HG03432 (cell line): ENCODE measurements around the gene USP20.
"Not testable (repeated sequence)": the region's sequence is repeated elsewhere in the genome, so short reads cannot be mapped to it uniquely, and the experiment has no call there.

Source experiments
- ATAC-seq: cut with Tn5 transposase; IDR thresholded peaks from one replicate; pipeline ENCODE4 v1.9.1; 2021; ENCODE audit warnings: mild to moderate bottlenecking, moderate library complexity; ENCODE audit not compliant: unreplicated experiment

USP20 gene

DNA sequence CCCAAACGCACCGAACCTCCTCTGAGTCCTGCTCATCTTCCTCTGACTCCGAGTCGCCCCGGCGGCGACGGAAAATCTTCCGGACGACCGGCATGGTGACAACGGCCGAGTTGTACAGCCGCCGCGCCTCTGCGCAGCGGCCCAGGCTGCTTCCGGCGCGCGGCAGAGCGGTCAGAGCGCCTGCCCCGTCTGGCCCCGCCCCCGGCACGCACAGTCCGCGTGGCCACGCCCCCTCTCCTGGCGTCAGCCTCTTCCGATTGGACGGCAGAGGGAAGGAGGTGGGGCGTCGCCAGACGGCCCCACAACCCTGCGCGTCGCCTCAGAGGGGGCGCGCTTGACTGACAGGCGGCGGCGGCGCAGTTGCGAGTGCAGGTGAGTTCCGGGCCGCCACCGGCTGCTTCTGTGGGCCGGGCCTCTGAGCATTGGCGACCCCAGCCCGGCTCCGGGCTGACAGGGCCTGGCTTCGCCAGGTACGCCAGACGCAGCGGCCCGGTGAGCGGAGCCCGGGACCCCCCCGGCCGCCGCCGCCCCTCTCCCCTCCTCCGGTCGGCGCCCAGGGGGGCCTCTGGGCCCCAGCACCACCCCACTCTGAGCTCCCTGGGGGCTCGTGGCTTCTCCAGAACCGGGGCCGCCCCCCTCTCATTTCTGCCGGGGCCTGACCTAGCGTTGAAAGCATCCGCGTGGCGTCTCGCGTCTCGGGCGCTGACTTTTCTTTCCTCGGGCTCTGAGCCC is at the start of gene USP20, which contains the start of gene C9orf78:
Gene USP20 (plus strand): TSS at position 331 of the 732 bp plus-strand sequence. CDS start 17,098 bp downstream, outside the sequence.
Gene C9orf78 (minus strand): TSS at position 148 of the 732 bp plus-strand sequence. CDS start 54 bp downstream, at position 94.
- ATAC-seq = peak; percentile 95

DNA sequence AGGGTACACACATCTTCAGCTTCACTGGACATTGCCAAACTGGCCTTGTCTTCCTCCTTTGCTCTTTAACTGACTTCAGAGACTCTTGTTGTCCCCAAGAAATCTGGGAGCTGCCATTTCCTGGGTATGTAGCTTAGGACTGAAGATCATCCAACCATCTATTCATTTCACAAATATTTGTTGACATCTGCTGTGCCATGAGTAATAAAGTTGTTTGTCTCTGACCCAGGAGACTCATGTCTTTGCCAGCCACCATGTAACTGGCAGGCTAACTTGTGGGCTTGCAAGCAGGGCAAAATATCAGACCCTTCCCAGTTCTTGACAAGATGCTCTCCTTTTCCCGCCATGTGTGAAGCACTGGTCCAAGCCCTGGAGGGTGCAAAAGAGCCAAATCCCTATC is 49.4 kb upstream of the USP20 start:
- no peak for ATAC-seq

DNA sequence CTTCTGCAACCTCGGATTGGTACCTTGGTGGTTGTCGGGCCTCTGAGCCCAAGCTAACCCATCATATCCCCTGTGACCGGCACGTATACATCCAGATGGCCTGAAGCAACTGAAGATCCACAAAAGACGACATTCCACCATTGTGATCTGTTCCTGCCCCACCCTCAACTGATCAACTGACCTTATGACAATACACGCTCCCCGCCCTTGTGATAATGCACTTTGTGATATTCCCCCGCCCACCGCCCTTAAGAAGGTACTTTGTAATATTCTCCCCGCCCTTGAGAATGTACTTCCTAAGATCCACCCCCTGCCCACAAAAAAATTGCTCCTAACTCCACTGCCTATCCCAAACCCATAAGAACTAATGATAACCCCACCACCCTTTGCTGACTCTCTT is 48.8 kb upstream of the USP20 start:
- no peak for ATAC-seq

DNA sequence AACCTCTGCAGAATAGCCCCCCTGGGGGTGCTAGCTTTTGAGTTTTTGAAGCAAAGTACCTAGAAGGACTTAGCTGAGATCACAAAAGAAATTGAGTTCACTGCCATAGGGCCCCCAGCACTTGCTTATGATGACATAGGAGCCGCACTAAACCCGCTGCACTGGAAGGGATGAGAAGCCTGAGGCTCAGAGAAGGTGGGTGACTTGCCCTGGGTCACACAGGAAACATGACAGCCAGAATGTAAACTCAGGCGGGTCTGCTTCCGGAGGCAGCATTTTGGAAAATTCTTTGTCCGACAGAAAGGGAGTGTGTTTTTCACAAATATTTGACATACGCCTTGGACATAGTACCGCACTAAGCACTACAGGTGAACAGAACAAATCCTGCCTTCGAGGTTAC is 40.7 kb upstream of the USP20 start:
- ATAC-seq = no peak

DNA sequence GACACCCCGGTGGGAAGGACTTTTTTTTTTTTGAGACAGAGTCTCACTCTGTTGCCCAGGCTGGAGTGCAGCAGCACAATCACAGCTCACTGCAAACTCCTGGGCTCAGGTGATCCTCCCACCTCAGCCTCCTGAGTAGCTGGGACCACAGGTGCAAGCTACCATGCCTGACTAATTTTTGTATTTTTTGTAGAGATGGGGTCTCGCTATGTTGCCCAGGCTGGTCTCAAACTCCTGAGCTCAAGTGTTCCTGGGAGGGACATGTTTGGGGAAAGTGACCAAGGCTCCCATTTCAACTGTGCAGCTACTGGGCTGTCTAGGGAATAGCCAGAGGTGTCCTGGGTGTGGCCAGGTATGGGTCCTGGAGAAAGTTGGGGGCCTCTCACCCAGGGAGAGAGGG is 39.2 kb upstream of the USP20 start:
- not testable (repeated sequence) for ATAC-seq

DNA sequence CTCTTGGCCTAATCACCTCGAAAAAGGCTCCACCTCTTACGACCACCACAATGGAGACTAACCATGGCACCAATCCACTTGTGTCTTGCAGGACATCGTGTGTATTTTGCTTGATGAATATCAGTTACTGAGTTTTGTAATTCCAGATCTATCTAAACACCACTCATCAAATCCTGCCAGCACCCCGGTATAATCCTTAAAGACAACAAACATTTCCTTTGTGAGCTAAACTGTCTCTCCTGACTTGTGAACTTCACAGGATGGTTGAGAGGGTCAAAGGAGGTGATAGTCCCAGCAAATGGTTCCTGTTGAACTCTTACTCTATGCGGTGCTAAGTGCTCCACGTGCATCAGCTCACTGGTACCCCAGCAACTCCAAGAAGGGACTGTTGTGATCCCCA is 36.3 kb upstream of the USP20 start:
- ATAC-seq = no peak

DNA sequence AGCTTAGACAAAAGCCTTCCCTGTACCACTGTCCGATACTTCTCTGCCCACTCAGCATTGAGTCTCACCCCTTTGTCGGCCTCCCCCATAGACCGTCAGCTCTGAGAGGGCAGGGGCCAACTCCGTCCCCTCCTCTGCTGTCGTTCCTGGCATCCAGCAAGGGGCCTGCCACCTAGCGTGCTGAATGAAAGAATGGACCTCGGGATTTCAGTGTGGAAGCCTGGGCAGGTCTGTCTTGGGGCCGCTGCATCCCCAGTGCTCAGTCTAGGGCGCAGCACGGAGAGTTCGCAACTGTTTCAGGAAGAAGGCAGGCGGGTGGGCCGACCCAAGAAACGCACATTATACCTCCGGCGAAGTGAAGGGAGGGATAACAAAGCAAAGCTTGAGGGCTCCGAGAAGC is 33.8 kb upstream of the USP20 start:
- no peak for ATAC-seq

DNA sequence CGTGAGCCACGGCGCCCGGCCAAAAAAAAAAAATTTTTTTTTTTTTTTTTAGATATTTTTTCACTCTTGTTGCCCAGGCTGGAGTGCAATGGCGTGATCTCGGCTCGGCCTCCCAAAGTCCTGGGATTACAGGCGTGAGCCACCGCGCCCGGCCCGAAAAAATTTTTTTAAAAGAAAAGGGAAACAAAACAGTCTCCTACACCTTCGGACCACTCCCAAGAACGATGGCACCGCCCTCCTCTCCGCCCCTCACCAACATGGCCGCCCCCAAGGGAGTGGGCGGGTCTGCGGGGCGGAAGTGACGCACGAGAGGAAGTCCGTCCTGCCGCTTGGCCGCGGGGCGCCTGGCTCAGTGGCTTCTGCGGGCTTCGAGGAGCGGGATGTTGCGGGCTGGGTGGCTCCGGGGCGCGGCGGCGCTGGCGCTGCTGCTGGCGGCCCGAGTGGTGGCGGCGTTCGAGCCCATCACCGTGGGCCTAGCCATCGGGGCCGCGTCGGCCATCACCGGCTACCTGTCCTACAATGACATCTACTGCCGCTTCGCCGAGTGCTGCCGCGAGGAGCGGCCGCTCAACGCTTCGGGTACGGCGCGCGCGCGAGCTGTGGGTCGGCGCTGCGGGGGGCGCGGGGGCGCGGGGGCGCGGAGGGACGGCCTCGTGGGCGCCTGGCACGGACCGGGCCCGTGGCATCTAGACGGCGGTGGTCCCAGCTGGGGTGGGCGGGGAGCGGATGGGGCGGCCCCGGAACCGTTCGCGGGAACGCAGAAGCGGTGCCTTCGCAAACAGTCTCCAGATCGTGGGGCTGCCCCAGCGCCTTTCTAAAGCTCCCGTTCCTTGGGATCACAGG is 32.2 kb upstream of the USP20 start, which contains the start of gene TOR1B:
Gene TOR1B (plus strand): TSS at position 352 of the 843 bp plus-strand sequence. CDS start 29 bp downstream, at position 381.
- ATAC-seq = peak; percentile 96

DNA sequence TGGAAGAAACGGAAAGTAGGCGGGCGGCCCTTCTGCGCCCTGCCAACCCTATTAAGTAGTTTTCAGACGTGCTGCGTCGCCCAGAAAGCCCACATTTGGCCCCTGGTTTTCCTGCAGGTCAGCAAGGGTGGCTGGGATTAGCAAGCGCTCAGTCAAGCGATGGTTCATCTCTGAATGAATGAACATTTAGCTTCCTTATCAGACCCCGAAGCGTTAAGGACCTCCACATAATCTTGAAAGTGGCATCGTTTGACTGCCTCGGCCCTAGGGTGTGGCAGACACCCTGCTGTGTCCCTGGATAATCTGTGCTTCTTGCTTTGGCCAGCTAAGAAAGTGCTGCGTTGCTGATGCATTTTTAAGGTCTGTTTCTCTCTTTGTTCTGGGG is 31.6 kb upstream of the USP20 start:
- ATAC-seq = peak; percentile 7

DNA sequence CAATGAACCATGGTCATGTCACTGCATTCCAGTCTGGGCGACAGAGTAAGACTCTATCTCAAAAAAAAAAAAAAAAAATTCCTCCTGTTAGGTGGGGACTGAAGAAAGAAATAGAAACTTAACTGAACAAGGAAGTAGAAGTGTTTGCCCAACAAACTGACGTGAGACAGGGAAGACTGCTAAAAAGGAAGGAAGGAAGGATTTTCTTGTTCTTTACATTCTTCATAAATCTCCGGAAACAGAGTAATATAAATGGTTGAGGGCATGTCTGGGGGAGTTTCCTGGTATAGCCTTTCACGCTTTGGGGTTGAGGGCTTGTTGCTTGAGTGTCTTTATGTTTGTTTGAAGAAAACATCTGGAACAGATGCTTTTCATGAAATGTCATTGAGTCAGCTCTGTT is 29.2 kb upstream of the USP20 start:
- ATAC-seq = no peak

DNA sequence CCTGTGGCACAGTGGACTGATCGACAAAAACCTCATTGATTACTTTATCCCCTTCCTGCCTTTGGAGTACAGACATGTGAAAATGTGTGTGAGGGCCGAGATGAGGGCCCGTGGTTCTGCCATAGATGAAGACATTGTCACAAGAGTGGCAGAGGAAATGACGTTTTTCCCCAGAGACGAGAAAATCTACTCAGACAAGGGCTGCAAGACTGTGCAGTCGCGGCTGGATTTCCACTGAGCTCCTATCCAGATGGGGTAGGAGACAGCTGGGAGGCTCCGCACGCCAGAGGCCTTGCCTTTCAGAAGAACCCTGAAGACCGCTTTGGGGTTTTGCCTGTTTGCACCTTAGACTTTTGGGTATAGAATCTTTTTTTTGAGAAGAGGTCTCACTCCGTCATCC is 25.9 kb upstream of the USP20 start:
- no peak for ATAC-seq

DNA sequence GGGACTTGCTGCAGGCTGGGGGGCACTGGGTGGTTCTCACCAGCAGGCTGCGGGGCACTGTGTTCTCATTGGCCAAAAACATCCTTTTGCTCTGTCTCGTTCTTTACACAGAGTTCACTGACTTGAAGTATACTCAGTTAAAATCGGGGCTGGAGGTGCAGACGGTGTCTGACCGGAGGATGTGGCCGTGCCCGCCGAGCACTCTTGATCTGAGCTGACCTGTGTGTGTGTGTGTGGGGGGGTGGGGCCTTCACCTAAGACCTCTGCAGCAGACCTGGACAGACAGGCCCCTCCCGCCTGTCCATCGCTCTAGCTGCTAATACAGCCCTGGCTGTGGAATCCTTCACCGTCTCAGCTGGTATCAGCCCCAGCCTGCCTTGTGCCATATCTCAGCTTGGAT is 25.1 kb upstream of the USP20 start:
- no peak for ATAC-seq

DNA sequence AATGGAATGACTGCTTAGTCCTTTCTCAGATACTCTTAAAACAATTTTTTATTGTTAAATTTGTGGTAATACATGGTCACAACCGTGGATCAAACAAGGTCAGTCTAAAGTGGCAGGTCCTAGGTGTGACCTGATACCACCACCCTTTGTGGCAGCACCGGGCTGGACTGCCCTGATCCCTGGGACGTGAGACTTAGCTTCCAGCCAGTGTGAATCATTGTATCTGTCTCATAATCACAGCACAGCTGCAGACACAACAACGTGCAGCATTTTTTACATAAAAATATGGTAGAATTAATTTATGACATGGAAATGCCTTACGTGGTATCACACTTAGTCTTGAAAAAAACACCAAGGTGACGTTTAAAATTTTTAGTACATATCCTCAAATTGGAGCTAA is 24.5 kb upstream of the USP20 start:
- ATAC-seq = no peak

DNA sequence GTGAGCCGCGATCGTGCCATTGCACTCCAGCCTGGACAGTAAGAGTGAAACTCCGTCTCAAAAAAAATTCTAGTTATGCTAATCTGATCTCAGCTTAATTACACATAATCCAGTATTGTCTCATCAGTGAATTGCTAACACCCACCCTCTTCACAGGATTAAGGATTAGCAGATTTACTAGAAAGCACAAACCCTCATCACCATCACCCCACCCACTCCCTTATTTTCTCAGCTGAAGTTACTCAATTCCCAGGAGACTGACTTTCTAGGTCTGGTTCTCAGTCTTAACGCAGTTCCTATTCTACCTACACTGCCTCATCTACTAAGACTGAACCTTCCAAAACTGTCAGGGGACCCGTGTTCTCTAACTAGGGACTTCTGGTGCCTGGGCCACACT is 23.3 kb upstream of the USP20 start:
- no peak for ATAC-seq

DNA sequence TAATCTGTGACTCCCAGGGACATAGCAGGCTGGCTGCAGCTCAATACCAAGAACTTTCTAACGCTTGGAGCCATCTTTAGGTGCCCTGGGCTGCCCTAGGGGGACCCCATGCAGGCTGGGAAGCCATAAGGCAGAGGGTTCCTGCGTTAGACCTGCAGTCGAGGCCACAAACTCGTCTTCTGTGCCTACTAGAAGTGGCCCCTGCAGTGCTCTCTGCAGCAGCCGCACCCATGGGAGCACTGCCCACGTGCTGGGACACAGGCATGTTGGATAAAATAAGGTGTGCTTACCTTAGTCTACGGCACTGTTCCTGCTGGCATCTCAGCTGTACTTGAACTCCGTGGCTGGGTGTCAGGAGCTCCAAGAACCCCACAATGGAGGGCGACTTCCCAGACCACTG is 22.9 kb upstream of the USP20 start:
- ATAC-seq = no peak

DNA sequence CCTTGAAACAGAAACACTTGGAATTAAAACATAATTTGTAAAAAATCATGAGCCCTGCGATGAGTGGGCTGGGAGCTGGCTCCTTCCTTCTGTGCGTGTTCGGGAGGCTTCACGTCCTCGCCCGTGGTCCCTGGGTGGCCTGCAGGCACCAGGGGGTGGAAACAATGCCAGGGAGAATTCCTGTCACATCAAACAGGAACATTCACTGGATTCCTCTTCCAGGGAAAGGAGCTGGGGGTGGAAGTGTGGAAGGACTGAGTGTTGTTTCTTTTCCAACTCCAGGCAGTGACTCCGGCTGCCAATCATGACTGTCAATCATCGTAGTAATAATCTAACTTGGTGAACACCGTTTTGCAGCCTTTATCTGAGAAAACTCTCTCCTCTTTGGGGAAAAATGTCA is 21.6 kb upstream of the USP20 start:
- ATAC-seq = no peak

DNA sequence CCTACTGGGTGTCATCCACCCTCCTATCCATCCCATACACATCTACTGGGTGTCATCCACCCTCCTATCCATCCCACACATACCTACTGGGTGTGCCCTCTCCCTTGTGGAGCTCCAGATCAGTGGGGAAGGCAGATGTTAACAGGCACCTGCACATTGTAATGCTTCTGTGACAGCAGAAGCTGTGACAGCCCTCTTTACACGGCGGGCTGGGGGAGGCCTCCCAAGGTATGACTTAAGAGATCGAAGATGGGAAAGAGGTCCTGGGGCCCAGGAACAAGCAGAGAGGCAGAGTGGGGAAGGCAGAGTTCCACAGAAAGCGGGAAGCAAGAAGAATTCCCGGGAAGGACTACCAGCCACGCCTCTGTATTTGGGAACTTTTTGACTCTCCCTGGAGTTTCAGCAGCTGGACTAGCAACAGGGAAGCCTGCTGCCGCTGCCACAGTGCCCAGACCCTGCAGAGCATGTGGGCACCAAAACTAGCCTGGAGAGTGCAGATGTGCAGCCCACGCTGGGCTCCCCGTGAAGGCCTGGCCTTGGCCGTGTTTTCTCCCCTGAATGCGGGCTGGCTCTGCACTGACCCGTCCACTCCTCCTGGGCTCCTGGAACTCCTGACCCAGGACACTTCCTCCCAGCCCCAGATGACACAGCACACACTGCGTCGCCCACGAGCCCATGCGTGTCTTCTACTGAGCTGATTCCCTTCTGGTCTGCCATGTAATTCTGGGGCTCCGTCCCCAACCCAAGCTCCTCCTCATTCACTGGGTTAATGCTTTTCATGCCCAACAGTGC is 20.6 kb upstream of the USP20 start:
- ATAC-seq = no peak

DNA sequence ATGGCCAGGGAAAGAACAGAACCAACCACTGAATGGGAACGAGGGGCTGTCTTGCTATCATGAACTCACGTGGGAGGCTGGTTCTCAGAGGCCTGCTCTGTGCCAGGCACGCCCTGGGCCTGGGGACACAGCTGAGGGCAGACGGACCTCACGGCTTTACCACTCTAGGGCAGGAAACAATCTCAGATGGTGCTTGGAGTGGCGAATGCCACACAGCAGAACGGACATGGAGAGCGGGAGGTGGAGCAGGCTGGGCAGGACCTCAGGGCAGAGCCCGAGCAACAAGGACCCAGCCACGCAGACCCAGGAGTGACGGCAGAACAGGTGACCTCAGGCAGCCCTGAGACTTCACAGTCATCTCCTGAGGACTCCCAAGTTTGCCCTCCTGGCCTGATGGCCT is 20.0 kb upstream of the USP20 start:
- no peak for ATAC-seq

DNA sequence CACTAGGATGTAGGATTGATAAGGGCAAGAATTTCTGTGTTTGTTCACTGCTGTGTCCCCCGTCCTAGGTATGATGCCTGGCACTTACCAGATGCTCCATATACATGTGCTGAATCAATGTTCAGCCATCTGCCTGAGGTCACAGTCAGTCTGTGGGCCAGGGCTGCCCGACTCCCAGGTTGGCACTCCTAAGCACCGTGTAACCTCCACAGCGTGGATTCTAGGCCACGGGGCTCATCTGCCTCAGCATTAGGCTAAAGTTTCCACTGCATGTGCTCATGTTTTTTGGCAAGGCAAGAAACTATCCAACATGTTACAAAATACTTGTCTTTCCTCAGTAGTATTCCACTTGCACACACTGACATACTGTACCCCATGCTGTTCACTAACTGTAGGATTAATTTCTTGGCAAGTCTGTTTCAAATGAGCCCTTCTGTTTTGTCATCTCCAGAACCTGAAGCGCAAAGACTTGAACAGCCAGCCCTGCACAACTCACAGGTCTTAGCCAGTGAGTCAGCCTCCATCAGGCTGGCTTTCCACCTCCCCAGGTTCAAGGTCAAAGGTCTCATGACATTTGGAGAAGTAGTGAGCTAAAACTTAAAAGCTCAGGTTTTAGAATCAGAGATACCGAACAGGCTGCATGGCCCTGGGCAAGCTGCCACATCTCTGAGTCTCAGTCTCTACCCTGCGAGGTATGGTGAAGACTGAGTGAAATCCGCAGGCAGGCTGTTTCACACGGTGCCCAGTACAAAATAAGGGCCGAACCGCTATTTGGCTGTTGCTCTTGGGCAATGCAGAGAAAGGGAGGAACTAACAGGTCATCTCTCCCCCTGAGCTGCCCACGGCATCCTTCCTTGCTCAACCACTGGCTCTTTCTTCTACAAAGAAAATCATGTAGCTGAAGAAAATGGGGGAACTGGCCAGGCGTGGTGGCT is 18.5 kb upstream of the USP20 start:
- no peak for ATAC-seq

DNA sequence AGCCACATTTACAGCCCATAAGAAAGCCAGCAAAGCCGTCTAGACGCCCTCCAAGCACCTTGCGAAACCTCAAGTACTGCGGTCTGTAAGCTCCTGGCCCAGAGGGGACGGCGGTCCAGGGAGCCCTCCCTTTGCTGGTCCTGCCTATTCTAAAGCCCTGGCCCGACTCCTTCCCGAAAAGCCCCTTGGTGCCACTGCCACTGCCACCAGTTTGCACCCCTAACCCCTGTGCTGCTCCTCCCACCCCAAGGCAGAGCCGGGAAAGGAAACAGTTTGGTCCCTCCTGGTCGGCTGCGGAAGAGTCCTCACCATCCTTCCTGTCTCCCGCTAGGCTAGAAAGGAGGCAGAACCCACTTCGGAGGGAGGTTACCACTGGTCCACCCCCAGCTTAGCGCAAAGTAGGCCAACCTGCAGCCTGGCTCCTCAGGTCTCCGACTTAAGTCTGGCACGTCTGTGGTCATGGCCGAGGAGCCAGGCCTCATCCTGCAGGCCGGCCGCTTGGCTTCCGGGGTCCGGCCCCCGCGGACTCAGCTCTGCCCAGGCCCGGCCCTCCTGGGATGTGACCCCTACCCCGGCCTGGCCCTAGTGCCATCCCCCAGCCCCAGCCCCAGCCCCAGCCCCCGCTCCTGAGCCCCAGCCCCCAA is 12.2 kb upstream of the USP20 start:
- peak; percentile 28 for ATAC-seq
